SK-MEL-5 (cell line): ENCODE measurements around the gene MDFI. TPM values are rescaled to one million over a fixed set of nuclear protein-coding genes. Genes with fewer than 3 reads are reported as not detected.

Experiments used
- DNase-seq: peaks from one replicate; pipeline ENCODE4 v3.0.0-alpha.2; 2016; ENCODE audit warnings: low read depth, low spot score
- in situ Hi-C: cut with HindIII; loops from 2 replicates; pipeline ENCODE4 v1.10.0; 2016; ENCODE audit warnings: low sequenced_read_pairs, high pct_unique_total_duplicates, low pct_unique_long_range_greater_than_20kb
- total RNA-seq: library from RNA; depleted of rRNA; stranded (reverse); fragments of >200 nt; shearing (Covaris generic); gene quantifications from 2 replicates; pipeline ENCODE4 v1.2.3, GENCODE V29; 2014

MDFI gene
- total RNA-seq, 1 experiment from 2014 or later, result 0.21 TPM

DNA sequence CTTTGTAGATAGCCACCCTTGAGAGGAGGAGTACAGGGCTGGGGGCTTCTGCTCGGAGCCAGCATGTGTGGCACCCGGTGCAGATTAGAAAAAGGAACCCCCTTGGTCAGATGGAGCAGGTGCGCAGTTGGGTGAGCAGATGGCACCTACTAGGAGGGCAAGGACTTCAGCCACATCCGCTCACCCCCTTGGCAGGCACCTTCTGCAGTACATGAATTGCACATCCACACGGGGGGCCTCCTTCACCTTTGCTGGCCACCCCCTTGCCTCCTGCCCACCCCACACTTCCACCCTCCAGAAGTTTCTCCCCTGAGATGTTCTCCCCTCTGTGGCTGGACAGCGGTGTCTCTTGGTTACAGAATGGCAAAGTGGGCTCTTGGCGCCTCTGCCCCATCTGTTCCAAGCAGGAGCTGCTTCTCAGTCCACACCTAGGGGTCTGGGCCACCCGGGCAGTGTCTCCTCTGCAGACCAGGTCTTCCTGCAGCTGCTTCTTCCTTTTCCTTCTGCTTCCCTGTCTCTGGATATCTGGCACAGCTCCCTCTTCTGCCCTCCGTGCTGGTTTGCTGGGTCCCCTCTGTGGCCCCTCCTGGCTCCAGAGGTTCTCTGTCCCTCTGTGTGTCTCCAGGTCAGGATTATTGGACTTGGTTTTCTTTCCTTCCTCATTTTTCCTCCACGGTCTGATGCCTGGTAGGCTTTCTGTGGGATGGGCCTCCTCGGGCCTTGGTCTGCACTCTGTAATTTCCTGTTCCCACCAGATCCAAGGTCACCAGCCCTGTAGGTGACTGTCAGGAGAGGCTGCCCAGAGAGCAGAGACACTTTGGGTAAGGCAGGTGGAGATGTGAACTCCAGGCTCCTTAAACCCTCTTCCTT is 4.1 kb downstream of the MDFI start:
- DNase-seq, result no peak
- in situ Hi-C loops, result no loop called here

DNA sequence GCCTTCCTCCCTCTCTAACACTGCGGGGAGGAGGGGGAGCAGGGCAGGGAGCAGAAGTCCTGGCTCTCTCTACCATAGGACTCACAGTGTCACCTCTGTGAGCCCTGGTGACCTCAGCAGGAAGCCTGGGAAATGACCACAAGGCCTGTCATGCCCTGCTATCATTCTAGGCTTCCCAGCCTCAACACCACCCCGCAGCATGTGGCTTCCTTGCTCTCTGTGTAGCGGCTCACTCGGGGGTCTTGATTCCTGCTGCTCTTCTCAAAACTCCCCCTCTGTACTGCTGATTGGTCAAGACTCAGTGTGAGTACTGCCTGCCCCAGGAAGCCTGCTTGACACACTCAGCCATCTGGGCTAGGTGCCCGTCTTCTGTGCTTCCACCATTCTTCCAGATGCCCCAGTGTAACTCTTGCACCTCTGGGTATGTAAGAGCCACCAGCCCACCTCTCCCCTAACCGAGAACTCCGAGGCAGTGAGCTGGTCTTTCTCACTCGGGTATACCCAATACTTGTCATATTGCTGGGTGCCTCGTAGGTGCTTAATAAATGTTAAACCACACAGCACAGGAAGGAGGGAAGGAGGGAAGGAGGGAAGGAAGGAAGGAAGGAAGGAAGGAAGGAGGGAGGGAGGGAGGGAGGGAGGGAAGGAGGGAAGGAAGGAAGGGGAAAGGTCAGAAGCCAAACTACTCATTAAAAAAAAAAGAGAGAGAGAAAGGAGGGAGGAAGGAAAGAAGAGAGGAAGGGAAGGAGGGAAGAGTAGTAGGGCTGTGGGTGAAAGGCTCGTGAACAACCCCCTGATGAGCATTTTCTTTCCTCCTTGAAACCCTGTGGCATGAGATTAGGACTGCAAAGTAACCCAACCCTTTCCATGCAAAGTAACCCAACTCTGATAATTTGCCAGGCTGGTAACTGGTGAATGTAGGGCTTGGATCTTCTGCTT is 5.0 kb downstream of the MDFI start:
- no peak for DNase-seq
- in situ Hi-C loops, result no loop called here

DNA sequence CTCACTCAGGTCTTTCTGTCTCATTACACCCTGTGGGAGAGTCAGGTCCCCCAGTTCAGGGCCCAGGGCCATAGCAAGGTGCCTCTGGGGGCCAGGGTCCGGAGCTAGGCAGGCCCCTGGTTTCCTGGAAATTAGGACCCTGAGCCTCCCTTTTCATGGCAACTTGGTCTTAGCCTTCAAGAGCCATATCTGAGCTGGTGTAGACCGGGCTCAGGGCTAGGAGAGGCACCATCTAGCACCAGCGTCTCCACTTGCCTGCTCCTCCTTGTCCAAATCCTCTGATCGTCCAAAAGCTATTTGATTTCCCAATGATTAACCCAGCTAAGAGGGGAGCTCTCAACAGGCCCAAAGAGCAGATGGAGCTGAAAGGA is 5.6 kb downstream of the MDFI start:
- no peak for DNase-seq
- in situ Hi-C loops, result no loop called here

DNA sequence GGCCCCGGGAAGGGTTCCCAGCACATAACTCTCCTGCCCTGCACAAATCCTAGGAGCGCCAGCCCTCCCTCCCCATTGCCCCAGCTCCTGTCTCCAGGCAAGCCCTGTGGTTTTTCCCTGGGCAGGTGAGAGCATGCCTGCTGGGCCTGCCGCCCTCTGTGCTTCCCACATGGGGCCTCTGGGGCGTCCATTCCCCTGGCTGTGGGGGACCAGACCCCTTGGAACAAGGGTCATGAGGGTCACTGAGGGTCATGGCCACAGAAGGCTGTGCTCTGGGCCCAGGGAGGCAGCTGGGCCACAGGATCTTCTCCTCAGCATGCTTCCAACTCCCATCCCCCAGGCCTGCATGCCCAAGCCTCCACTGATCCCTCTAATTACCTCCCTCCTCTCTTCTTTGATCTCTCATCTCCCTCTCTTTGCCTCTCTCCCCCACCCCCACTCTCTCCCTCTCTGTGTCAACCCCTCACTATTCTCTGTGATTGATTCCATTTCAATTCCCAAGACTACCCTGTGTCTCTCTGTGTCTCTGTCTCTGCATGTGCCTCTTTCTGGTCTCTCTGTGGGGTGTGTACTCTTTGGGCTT is 6.1 kb downstream of the MDFI start:
- in situ Hi-C loops, result no loop called here
- no peak for DNase-seq

DNA sequence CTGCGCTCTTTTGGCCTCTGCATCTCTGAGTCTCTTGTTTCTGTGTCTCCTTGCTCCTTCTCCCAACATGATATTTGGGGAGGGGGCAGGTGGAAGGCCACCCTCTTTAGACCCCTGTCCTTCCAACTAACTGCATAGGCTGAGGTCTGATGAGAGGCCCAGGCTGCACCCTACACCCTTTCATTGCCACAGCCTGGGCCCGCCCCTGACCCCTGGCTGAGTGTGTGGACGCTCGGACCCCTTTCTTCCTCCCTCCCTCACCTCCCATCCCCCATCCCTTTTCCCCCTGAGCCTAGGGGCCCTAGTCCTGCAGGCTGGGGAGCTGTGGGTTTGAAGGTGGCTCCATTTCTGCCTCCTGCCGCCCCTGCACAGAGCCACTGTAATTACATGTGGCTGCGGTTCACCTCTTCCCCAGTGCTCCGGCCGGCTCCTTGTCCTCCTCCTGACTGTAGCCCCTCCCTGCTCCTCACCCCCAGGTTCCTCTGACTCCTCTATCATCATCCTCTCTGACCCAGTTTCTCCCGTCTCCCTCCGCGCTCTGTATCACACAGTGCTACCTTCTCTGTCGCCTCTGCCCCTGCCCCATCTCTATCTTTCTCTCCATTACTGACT is 6.8 kb downstream of the MDFI start:
- in situ Hi-C loops, result no loop called here
- DNase-seq, result no peak

DNA sequence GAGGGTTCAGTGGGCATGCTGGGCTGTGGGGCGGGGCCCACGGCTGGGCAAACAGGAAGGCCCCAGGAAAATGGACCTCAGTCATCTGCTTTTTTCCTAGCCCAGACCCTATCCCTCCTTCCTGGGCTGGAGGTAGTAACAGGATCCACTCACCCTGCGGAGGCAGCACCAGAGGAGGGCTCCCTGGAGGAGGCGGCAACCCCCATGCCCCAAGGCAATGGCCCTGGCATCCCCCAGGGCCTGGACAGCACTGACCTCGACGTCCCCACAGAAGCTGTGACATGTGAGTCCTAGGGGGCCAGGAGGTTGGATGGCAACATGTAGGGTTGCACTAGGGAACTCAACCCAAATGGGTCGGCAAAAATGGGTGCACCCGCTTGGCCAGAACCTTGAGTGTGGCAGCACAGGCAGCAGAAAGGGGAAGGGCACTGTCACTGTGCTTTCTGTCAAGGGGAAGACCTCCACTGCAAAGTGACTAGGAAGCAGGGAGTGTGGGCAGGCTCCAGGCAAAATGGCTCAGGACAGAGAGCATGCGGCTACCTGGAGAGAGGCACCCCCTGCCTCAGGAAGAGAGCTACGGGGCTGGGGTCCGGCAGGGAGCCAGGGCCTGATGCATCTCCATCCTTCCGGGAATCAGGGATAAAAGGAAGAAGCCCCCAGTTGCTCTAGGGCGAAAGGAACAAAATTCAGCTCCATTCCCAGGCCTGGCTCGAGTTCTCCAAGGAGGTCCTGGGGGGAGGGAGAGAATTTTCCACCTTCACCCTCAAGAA is 7.9 kb downstream of the MDFI start:
- DNase-seq, result no peak
- in situ Hi-C loops, result no loop called here

DNA sequence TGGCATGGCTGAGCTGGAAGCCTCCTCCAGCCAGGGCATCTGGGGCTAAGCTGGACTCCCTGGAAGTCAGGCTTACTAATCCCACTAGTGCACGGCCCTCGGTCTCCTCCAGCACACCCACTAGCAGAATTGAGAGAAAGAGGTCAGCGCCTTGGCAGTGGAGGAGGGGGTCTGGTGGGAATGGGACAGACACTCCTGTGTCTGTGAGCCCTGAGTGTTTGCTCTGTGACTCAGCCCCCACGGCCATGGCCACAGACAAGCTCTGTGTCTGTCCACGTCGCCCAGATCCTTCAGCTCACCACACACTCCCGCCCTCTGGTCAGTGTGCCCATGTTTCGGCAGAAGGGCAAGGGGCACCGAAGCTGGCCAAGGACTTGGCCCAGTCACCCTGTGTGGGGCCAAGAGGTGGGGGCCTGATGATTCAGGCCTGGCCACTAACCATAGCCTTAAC is 8.8 kb downstream of the MDFI start:
- in situ Hi-C loops, result no loop called here
- DNase-seq, result no peak

DNA sequence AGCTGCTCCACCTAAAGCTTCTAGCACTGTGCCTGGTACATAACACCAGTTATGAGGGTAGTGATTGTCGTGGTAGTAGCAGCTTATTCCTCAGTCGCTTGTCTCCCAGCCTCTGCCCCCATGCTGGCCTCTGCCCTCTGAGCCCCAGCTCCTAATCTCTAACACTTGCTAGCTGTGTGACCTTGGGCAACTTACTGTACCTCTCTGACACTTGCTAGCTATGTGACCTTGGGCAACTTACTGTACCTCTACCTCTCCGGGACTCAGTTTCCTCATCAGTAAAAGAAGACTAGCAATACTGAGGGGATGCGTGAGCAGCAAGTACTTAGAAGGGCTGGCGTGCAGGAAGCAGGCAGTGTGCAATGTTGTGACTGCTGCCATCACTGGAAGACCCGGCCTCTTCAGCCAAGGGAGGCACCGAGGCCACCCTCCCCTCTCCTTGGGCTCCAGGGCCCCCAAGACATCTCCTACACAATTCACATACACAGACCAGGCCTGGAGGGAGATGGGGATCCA is 9.9 kb downstream of the MDFI start:
- in situ Hi-C loops, result no loop called here
- DNase-seq, result no peak

DNA sequence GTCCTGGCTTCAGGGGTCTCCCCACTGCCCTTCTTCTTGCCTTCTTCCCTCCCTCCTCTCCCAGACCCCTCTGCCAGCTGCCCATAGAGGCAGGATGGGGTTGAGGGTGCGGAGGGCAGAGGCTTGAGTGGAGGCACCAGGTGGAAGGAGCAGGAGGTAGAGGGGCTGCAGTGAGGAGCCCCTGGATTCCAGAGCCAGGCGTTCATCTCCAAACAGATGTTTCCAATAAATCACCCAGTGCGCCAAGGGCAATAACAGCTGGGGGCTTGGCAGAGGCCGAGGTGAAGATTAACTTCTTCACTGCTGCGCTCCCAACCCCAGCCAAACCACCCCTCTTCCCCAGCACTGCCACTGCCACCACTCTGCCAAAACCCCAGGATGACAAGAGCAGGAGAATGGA is 10.7 kb downstream of the MDFI start:
- DNase-seq, result no peak
- in situ Hi-C loops, result no loop called here

DNA sequence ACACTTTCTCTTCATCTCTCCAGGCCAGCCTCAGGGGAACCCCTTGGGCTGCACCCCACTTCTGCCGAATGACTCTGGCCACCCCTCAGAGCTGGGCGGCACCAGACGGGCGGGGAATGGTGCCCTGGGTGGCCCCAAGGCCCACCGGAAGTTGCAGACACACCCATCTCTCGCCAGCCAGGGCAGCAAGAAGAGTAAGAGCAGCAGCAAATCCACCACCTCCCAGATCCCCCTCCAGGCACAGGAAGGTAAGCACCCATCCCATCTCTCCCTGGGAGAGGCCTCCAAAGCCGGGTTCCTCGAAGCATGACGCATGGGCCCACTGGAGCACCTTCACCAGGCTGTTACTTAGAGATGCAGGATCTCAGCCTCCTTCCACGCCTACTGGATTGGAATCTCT is 11.3 kb downstream of the MDFI start:
- in situ Hi-C loops, result no loop called here
- no peak for DNase-seq

DNA sequence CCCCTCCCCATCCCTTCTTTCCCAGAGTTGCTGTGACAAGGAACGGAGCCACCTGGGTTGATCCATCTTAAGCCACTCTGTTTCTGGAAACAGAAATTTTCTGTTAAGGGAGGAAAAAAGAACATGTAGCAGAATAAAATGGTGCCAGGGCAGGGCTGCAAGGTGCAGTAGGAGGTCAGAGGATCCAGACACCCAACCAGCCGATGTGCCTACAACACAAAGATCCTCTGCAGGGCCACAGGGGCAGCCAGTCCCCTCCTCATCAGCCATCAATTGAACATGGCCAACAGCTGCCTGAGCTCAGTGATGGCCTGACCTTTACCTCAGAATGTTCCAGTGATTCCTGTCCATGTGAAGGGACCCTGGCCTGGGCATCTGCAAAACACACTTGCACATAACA is 11.9 kb downstream of the MDFI start:
- DNase-seq, result no peak
- in situ Hi-C loops, result no loop called here

DNA sequence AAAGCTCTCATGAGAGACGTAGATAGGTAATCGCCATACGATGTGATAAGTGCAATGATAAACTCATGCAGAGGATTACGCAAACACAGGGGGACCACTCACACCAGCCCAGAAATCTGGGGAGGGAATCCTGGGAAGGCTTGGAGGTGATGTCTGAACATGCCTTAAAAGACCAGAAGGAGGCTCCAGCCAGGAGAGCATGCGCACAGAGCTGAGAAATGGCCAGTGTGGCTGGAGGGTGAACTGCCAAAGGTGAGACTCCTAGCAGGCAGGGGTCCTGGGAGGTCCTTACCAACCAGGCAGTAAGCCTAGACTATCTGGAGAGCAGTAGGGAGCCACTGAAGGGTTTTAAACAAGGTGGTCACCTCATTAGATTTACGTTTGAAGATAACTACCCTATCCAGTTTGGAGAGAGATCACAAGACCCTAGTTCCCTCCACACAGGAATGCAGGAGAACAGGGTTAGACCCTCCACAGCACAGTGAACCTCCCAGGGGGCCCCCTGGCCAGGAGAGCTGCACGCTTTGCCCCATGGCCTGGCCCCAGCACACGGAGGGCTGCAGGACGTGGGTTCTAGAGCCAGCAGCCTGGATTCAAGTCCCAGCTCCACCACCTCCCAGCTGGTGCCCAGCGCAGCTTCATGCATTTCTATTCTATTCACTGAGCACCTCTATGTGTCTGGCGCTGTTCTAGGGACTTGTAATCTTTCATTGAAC is 13.1 kb downstream of the MDFI start:
- in situ Hi-C loops, result no loop called here
- no peak for DNase-seq

DNA sequence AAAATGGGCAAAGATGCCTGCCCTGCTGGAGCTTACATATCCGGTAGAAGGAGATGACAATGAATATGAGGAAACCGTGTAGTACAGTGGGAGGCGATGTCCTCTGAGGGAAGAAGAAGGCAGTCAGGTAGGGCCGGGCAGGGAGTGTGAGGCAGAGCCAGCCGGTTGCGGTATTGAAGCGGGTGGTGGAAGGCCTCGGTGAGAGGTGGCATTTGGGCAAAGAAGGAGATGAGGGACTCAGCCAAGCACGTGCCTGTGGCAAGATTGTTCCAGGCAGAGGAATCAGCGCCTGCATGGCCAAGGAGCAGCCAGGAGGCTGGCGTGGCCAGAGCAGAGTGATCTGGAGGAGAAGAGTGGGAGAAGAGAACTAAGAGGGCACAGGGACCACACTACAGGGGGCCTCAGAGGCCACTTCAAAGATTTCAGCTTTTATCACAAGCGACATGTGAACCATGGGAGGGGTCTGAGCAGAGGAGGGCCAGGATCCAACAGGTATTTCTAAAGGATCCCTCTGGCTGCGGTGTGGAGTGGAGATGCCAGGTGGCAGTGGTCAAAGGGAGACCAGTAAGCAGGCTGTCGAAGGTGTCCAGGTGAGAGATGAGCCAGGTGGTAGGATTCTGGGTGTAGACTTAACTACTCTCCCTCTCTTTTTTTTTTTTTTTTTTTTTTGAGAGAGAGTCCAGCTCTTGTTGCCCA is 13.8 kb downstream of the MDFI start:
- DNase-seq, result no peak
- in situ Hi-C loops, result no loop called here

DNA sequence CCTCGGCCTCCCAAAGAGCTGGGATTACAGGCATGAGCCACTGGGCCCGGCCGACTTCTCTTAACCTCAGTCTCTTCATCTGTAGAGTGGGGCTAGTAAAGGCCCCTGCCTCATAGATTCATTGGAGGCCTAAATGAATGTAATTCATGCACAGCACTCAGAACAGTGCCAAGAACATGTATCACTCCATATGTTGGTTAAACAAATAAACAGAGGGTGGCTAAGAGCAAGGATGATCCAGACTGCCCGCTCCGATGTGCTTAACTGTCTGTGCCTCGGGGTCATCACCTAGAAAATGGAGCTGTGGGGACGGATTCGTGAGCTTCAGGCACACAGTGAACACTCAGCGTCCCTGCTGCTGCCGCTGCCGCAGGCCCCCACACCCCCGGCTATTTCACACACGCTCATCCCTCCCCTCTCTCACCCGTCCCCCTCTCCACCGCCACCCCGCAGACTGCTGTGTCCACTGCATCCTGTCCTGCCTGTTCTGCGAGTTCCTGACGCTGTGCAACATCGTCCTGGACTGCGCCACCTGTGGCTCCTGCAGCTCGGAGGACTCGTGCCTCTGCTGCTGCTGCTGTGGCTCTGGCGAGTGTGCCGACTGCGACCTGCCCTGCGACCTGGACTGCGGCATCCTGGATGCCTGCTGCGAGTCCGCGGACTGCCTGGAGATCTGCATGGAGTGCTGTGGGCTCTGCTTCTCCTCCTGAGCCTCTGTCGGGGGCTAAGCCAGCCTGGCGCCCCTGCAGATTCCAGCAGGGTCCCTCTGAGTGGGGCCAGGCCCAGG is 14.8 kb downstream of the MDFI start:
- no peak for DNase-seq
- in situ Hi-C loops, result no loop called here

DNA sequence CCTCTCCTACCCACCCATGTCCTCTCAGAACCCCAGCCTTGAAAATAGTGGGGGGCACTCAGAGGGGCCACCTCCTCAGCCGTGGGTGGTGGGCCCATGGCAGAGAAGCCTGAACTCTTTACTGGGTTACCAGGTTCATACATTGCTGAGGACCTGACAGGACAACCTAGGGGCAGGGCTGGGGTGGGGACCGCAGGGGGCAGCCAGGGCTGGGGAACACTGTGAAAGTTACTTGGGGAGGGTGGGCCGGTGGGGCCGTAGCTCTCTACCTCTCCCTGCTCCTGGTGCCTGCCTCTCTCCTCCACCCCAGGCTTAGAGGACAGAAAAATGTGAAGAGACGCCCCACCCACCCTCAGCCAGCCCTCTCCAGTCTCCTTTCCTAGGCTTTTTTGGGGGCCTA is 15.4 kb downstream of the MDFI start:
- in situ Hi-C loops, result no loop called here
- DNase-seq, result no peak
